HG03432 (cell line): ENCODE results near the gene ADAMTS6.
"Not testable (repeated sequence)": the region's sequence is repeated elsewhere in the genome, so short reads cannot be mapped to it uniquely, and the experiment has no call there.

Experiments used
- ATAC-seq: cut with Tn5 transposase; IDR thresholded peaks from one replicate; pipeline ENCODE4 v1.9.1; 2021; ENCODE audit warnings: mild to moderate bottlenecking, moderate library complexity; ENCODE audit not compliant: unreplicated experiment

ADAMTS6 gene

GRCh38 chr5:65203746-65204145, 278.0 kb downstream of the ADAMTS6 start:
- no peak for ATAC-seq

- ATAC-seq: no peak
Observed at GRCh38 chr5:65199993-65200675, 281.6 kb downstream of the ADAMTS6 start.

GRCh38 chr5:65198456-65199120, 283.1 kb downstream of the ADAMTS6 start:
- ATAC-seq: no peak

GRCh38 chr5:65197531-65198455, 283.9 kb downstream of the ADAMTS6 start:
- no peak for ATAC-seq

- no peak for ATAC-seq
Observed at GRCh38 chr5:65194871-65195270, 286.8 kb downstream of the ADAMTS6 start.

- no peak for ATAC-seq
Observed at GRCh38 chr5:65192331-65192730, 289.4 kb downstream of the ADAMTS6 start.

- no peak for ATAC-seq
Observed at GRCh38 chr5:65191554-65192135, 290.1 kb downstream of the ADAMTS6 start.

- ATAC-seq: peak; percentile 77
Observed at GRCh38 chr5:65190328-65191053, 291.2 kb downstream of the ADAMTS6 start.

GRCh38 chr5:65186646-65187227, 295.0 kb downstream of the ADAMTS6 start:
- ATAC-seq: no peak

GRCh38 chr5:65185468-65185867, 296.3 kb downstream of the ADAMTS6 start:
- no peak for ATAC-seq

- ATAC-seq: no peak
Observed at GRCh38 chr5:65184780-65185179, 296.9 kb downstream of the ADAMTS6 start.

GRCh38 chr5:65174231-65174630, 307.5 kb downstream of the ADAMTS6 start:
- not testable (repeated sequence) for ATAC-seq

- ATAC-seq: no peak
Observed at GRCh38 chr5:65173130-65173525, 308.6 kb downstream of the ADAMTS6 start.

GRCh38 chr5:65172486-65173129, 309.1 kb downstream of the ADAMTS6 start:
- peak; percentile 99 for ATAC-seq

- ATAC-seq: no peak
Observed at GRCh38 chr5:65171645-65172044, 310.1 kb downstream of the ADAMTS6 start.

GRCh38 chr5:65163698-65164097, 318.0 kb downstream of the ADAMTS6 start:
- no peak for ATAC-seq

GRCh38 chr5:65161655-65162054, 320.1 kb downstream of the ADAMTS6 start:
- ATAC-seq: no peak

GRCh38 chr5:65157906-65158603, 323.7 kb downstream of the ADAMTS6 start:
- no peak for ATAC-seq

GRCh38 chr5:65156933-65157332, 324.8 kb downstream of the ADAMTS6 start:
- ATAC-seq: no peak
